HG02759 (cell line): ENCODE data around the gene PLCL2.

Experiments used
- ATAC-seq: cut with Tn5 transposase; IDR thresholded peaks from one replicate; pipeline ENCODE4 v1.9.1; 2021; ENCODE audit warnings: mild to moderate bottlenecking, moderate library complexity; ENCODE audit not compliant: unreplicated experiment

The PLCL2 gene

GRCh38 chr3:16888785-16889607 lies 4.2 kb downstream of the PLCL2 start:
- ATAC-seq: peak; percentile 40

GRCh38 chr3:16890597-16891333 lies 6.0 kb downstream of the PLCL2 start:
- no peak for ATAC-seq

- ATAC-seq: no peak
Measured at GRCh38 chr3:16893618-16894200, 9.0 kb downstream of the PLCL2 start.

- ATAC-seq: no peak
Measured at GRCh38 chr3:16896094-16896627, 11.4 kb downstream of the PLCL2 start.

GRCh38 chr3:16896820-16897219 lies 12.1 kb downstream of the PLCL2 start:
- no peak for ATAC-seq

GRCh38 chr3:16897254-16897926 lies 12.6 kb downstream of the PLCL2 start:
- peak; percentile 84 for ATAC-seq

- no peak for ATAC-seq
Measured at GRCh38 chr3:16898595-16899395, 14.0 kb downstream of the PLCL2 start.

- no peak for ATAC-seq
Measured at GRCh38 chr3:16899919-16900318, 15.2 kb downstream of the PLCL2 start.

GRCh38 chr3:16900779-16901440 lies 16.2 kb downstream of the PLCL2 start:
- no peak for ATAC-seq

GRCh38 chr3:16904423-16905417 lies 20.0 kb downstream of the PLCL2 start:
- ATAC-seq: no peak

GRCh38 chr3:16905704-16906103 lies 20.9 kb downstream of the PLCL2 start:
- ATAC-seq: no peak

- ATAC-seq: no peak
Measured at GRCh38 chr3:16906682-16907081, 21.9 kb downstream of the PLCL2 start.

GRCh38 chr3:16907243-16907642 lies 22.5 kb downstream of the PLCL2 start:
- ATAC-seq: peak; percentile 66

- no peak for ATAC-seq
Measured at GRCh38 chr3:16908016-16908807, 23.5 kb downstream of the PLCL2 start.

- ATAC-seq: no peak
Measured at GRCh38 chr3:16908896-16909295, 24.1 kb downstream of the PLCL2 start.

GRCh38 chr3:16909802-16910201 lies 25.0 kb downstream of the PLCL2 start:
- no peak for ATAC-seq

GRCh38 chr3:16910207-16910606 lies 25.5 kb downstream of the PLCL2 start:
- ATAC-seq: no peak

GRCh38 chr3:16911916-16912315 lies 27.2 kb downstream of the PLCL2 start:
- no peak for ATAC-seq
